ENCODE results near the gene PARVA. TPM values are rescaled to one million over a fixed set of nuclear protein-coding genes. Genes with fewer than 3 reads are reported as not detected.
A peak's percentile ranks its signal among the peaks of the same experiment; 100 is the strongest.

The PARVA gene
- total RNA-seq, 1 experiment from 2014 or later, result 31.5 TPM

DNA sequence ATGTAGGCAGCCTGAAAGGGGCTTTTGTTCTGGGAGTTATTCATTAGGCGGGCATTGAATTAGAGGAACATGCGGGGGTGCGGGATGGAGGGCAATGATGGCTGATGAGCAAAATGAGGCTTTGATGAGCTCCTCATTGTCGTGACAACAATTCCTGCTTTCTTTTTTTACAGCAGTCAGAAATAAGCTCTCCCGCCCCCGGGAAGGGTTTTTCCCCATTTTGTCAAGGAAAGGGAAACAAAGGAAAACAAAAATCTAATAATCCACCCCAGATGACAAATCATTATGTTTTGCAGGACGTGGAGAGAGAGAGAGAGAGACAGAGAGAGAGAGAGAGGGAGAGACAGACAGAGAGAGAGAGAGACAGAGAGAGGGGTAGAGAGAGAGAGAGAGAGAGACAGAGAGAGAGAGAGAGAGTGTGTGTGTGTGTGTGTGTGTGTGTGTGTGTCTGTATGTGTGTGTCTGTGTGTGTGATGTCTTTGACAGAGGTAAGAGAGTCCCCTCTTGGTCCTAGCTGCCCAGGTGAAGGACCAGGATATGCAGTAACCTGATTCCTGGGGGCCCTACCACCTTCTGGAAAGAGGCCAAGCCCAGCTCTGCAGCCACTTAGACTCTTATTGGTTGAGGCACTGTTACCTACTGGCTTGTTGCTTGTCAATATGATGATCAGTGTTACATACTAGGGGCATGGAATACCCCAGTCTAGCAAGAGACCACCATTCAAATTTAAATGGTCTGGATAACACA lies 46.7 kb upstream of the PARVA start:
- Histone ChIP-seq H3K27ac (no peak overlapping the region), H3K4me3 (no peak overlapping the region), H3K36me3 (ENCODE audit: low read depth) (no peaks in the 10 kb centered on the region), H3F3A (ENCODE audit: insufficient read depth, low read depth) (no peaks in the 10 kb centered on the region; the same call in 1 of the 2 replicates), H4K20me1 (ENCODE audit: insufficient read depth) (no peaks in the 10 kb centered on the region), H2AFZ (no peak overlapping the region), H3K4me2 (peak overlapping the region; percentile 36; the same call in 1 of the 2 replicates), H3K4me1 (replicated peaks; ENCODE audit: insufficient read depth) (no peaks in the 10 kb centered on the region), H3K9me3 (ENCODE audit: insufficient read depth, low read depth) (no peaks in the 10 kb centered on the region), H3K9me2 (ENCODE audit: insufficient read depth) (no peaks in the 10 kb centered on the region), H3K79me2 (ENCODE audit: low read depth) (no peaks in the 10 kb centered on the region), H3K27me3 (ENCODE audit: insufficient read depth, low read depth) (no peaks in the 10 kb centered on the region)
- BruUV-seq (replicated peaks), result no TSS peak
- intact Hi-C loops (cut with micrococcal nuclease; ENCODE audit: unreplicated experiment), result loop anchor here (1.0 to 10.0 kb wide), 5 partner anchors 42 to 564 kb away; partner anchors contain the start of gene TEAD1
- TF ChIP-seq, protein P1, sequence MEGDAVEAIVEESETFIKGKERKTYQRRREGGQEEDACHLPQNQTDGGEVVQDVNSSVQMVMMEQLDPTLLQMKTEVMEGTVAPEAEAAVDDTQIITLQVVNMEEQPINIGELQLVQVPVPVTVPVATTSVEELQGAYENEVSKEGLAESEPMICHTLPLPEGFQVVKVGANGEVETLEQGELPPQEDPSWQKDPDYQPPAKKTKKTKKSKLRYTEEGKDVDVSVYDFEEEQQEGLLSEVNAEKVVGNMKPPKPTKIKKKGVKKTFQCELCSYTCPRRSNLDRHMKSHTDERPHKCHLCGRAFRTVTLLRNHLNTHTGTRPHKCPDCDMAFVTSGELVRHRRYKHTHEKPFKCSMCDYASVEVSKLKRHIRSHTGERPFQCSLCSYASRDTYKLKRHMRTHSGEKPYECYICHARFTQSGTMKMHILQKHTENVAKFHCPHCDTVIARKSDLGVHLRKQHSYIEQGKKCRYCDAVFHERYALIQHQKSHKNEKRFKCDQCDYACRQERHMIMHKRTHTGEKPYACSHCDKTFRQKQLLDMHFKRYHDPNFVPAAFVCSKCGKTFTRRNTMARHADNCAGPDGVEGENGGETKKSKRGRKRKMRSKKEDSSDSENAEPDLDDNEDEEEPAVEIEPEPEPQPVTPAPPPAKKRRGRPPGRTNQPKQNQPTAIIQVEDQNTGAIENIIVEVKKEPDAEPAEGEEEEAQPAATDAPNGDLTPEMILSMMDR (conservative IDR thresholded peaks at IDR 0.05), result no peak
- no peak for TF ChIP-seq EZH2 (IDR thresholded peaks at IDR 0.05; ENCODE audit: low read depth)
- ChIA-PET POLR2A (ENCODE audit: unreplicated experiment) (no interaction called here), CTCF (interaction anchor here (0.5 to 1.4 kb wide), 14 partner anchors 13 to 1023 kb away, joined by 3 to 13 read pairs (median 4); no protein-coding TSS in a partner anchor)
- DNase-seq, result no peak

DNA sequence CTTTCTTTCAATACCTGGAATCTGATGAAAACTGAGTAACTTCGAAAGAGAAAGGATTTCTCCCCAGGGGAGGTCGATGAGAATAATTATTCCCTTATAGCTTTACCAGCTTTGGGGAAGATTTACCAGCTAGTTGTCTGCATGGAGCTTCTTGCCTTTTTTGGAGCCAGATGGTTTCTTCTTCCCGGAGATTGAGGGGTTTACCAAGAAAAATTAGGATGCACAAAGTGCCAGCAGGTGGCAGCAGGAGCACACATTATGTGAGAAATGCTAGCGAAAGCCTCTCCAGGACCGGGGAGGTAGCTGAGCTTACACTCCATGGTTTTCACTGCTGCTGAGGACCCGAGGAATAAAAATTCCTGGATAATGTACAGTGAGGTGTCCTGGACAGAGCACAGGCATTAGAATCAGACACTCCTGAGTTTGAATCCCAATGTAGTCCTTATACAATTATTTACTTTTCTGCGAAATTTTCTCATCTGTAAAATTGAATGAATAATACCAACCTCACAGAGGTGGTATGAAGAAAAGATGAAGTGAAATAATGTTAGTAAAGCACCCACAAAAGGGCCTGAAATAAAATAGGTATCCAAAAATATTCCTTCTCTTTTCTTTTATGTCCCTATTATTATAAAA lies 46.0 kb upstream of the PARVA start:
- intact Hi-C loops (cut with micrococcal nuclease; ENCODE audit: unreplicated experiment), result loop anchor here (1.0 to 10.0 kb wide), 5 partner anchors 43 to 563 kb away; partner anchors contain the start of gene TEAD1
- ChIA-PET CTCF (interaction anchor here (0.5 to 1.4 kb wide), 13 partner anchors 12 to 1022 kb away, joined by 3 to 10 read pairs (median 3); no protein-coding TSS in a partner anchor), POLR2A (ENCODE audit: unreplicated experiment) (interaction anchor here (0.6 kb wide), 1 partner anchor 837 kb away, joined by 3 read pairs; no protein-coding TSS in a partner anchor)
- no TSS peak for BruUV-seq (replicated peaks)
- H3F3A ChIP-seq (ENCODE audit: insufficient read depth, low read depth), result no peaks in the 10 kb centered on the region; the same call in 1 of the 2 replicates
- no peak overlapping the region for H2AFZ ChIP-seq
- no peaks in the 10 kb centered on the region for H4K20me1 ChIP-seq (ENCODE audit: insufficient read depth)
- no peaks in the 10 kb centered on the region for H3K9me2 ChIP-seq (ENCODE audit: insufficient read depth)
- TF ChIP-seq EZH2 (IDR thresholded peaks at IDR 0.05; ENCODE audit: low read depth), result no peak
- TF ChIP-seq, protein P1 (conservative IDR thresholded peaks at IDR 0.05), result peak; percentile 82
- peak overlapping the region; percentile 36; the same call in 1 of the 2 replicates for H3K4me2 ChIP-seq
- H3K27me3 ChIP-seq (ENCODE audit: insufficient read depth, low read depth), result no peaks in the 10 kb centered on the region
- H3K9me3 ChIP-seq (ENCODE audit: insufficient read depth, low read depth), result no peaks in the 10 kb centered on the region
- no peaks in the 10 kb centered on the region for H3K36me3 ChIP-seq (ENCODE audit: low read depth)
- H3K4me3 ChIP-seq, result no peak overlapping the region
- peak; percentile 61 to 68 for DNase-seq
- no peaks in the 10 kb centered on the region for H3K4me1 ChIP-seq (replicated peaks; ENCODE audit: insufficient read depth)
- H3K27ac ChIP-seq, result no peak overlapping the region
- H3K79me2 ChIP-seq (ENCODE audit: low read depth), result no peaks in the 10 kb centered on the region

DNA sequence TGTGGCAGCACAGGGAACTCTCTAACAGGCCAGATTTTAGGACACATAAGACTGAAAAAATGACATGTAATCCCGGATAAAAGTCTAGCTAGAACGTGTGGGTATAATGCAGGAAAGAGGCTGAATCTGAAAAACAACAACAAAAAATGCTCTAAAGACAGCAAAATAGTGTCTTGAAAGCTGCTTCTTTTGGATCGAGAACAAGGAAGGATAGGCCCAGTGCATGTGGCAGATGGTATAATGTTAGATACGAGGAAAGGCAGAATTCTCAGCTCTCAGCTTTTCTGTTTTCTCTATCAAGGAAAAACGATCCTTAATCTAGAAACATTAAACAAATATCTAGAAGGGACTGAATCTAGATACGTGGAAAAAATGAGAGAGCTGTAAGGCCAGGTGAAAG lies 33.8 kb upstream of the PARVA start:
- no peak overlapping the region for H2AFZ ChIP-seq
- ChIA-PET CTCF (interaction anchor here (0.7 kb wide), 1 partner anchor 12 kb away, joined by 3 read pairs; no protein-coding TSS in a partner anchor), POLR2A (ENCODE audit: unreplicated experiment) (no interaction called here)
- no peak for DNase-seq
- no peak overlapping the region for H3K4me2 ChIP-seq
- no peaks in the 10 kb centered on the region for H3K79me2 ChIP-seq (ENCODE audit: low read depth)
- no peak for TF ChIP-seq EZH2 (IDR thresholded peaks at IDR 0.05; ENCODE audit: low read depth)
- TF ChIP-seq, protein P1 (conservative IDR thresholded peaks at IDR 0.05), result no peak
- H3K9me2 ChIP-seq (ENCODE audit: insufficient read depth), result no peaks in the 10 kb centered on the region
- no peaks in the 10 kb centered on the region for H3F3A ChIP-seq (ENCODE audit: insufficient read depth, low read depth)
- intact Hi-C loops (cut with micrococcal nuclease; ENCODE audit: unreplicated experiment), result no loop called here
- H3K9me3 ChIP-seq (ENCODE audit: insufficient read depth, low read depth), result no peaks in the 10 kb centered on the region
- H3K27ac ChIP-seq, result no peak overlapping the region
- no peaks in the 10 kb centered on the region for H3K4me1 ChIP-seq (replicated peaks; ENCODE audit: insufficient read depth)
- BruUV-seq (replicated peaks), result no TSS peak
- H3K27me3 ChIP-seq (ENCODE audit: insufficient read depth, low read depth), result no peaks in the 10 kb centered on the region
- H3K4me3 ChIP-seq, result no peak overlapping the region
- H3K36me3 ChIP-seq (ENCODE audit: low read depth), result no peaks in the 10 kb centered on the region
- H4K20me1 ChIP-seq (ENCODE audit: insufficient read depth), result no peaks in the 10 kb centered on the region
